Adrenal gland (tissue), 5 donors: ENCODE data around the gene SPTB.

Experiments
- POLR2A ChIP-seq, 2 donors: fragments of 450-650 bp; IDR thresholded peaks; one replicate each; pipeline ENCODE4 v1.6.1; 2017; ENCODE audit warnings: antibody characterized with exemption in 2 of 2, mild to moderate bottlenecking in 2 of 2, moderate library complexity in 1 of 2
- TF ChIP-seq, protein P1 (sequence below), 6 experiments: fragments of 450-650 bp in 4 of 6; fragments of 200-600 bp in 2 of 6; sonication (generic) in 1 of 6; IDR thresholded peaks; 1 replicate in 5 of 6; 2 replicates in 1 of 6; pipeline versions ENCODE4 v1.5.1 to v1.8.0; 2016 to 2021; ENCODE audit warnings: antibody characterized with exemption in 6 of 6, mild to moderate bottlenecking in 2 of 6, moderate library complexity in 1 of 6
- donor health status: DM: no; HTN: no; CAD: no.

- TF ChIP-seq, protein P1, sequence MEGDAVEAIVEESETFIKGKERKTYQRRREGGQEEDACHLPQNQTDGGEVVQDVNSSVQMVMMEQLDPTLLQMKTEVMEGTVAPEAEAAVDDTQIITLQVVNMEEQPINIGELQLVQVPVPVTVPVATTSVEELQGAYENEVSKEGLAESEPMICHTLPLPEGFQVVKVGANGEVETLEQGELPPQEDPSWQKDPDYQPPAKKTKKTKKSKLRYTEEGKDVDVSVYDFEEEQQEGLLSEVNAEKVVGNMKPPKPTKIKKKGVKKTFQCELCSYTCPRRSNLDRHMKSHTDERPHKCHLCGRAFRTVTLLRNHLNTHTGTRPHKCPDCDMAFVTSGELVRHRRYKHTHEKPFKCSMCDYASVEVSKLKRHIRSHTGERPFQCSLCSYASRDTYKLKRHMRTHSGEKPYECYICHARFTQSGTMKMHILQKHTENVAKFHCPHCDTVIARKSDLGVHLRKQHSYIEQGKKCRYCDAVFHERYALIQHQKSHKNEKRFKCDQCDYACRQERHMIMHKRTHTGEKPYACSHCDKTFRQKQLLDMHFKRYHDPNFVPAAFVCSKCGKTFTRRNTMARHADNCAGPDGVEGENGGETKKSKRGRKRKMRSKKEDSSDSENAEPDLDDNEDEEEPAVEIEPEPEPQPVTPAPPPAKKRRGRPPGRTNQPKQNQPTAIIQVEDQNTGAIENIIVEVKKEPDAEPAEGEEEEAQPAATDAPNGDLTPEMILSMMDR (IDR thresholded peaks at IDR 0.05), result no peak
- no peak for TF ChIP-seq POLR2A (IDR thresholded peaks at IDR 0.05)
Measured at GRCh38 chr14:64696355-64696857, 183.3 kb downstream of the SPTB start.
